Small intestine (tissue), 7 donors: ENCODE data around the gene HIVEP1. TPM values are rescaled to one million over a fixed set of nuclear protein-coding genes. Genes with fewer than 3 reads are reported as not detected.

Experiments
- DNase-seq, 2 donors: peaks; one replicate each; pipeline versions ENCODE4 v3.0.0 to v3.0.0-alpha.2; 2013
- FAIRE-seq: peaks from 2 replicates; lab custom pipeline; 2012; peaks lifted over from hg19 to GRCh38; lab: Jason Lieb, UNC
- H3K27ac ChIP-seq, 3 donors: one replicate each; pipeline ENCODE4 v1.5.1; 2013; ENCODE audit warnings: low read length in 2 of 3, mild to moderate bottlenecking in 2 of 3, control low read depth in 1 of 3, inconsistent platforms in 1 of 3, low read depth in 1 of 3, moderate library complexity in 1 of 3
- H3K27me3 ChIP-seq, 3 donors: one replicate each; pipeline ENCODE4 v1.6.1; 2013; ENCODE audit warnings: low read length in 3 of 3, inconsistent platforms in 1 of 3; ENCODE audit not compliant: control insufficient read depth in 3 of 3, insufficient read depth in 3 of 3
- H3K36me3 ChIP-seq, 3 donors: one replicate each; pipeline ENCODE4 v1.6.1; 2013; ENCODE audit warnings: low read length in 3 of 3, inconsistent platforms in 1 of 3, low read depth in 1 of 3, mild to moderate bottlenecking in 1 of 3, moderate library complexity in 1 of 3; ENCODE audit not compliant: control insufficient read depth in 3 of 3, insufficient read depth in 2 of 3
- H3K4me1 ChIP-seq, 3 donors: one replicate each; pipeline ENCODE4 v1.6.1; 2013; ENCODE audit warnings: low read length in 2 of 3, inconsistent platforms in 1 of 3, low read depth in 1 of 3, mild to moderate bottlenecking in 1 of 3, moderate library complexity in 1 of 3; ENCODE audit not compliant: control insufficient read depth in 3 of 3, insufficient read depth in 2 of 3
- H3K4me3 ChIP-seq, 3 donors: one replicate each; pipeline ENCODE4 v1.5.1; 2013; ENCODE audit warnings: low read length in 3 of 3, control low read depth in 1 of 3, inconsistent platforms in 1 of 3, low read depth in 1 of 3, mild to moderate bottlenecking in 1 of 3, moderate library complexity in 1 of 3
- H3K9me3 ChIP-seq, 2 donors: one replicate each; pipeline ENCODE4 v1.6.1; 2013; ENCODE audit warnings: low read depth in 1 of 2, low read length in 1 of 2; ENCODE audit not compliant: control insufficient read depth in 2 of 2, insufficient read depth in 1 of 2
- WGBS, 3 donors: extraction: QIAGEN DNeasy Blood & Tissue Kit; methylation state at CpG; one replicate each; pipeline ENCODE4 v1.1.7; 2013; 5-methylcytosine and 5-hydroxymethylcytosine counted together
- polyA plus RNA-seq, 4 donors: library from polyadenylated mRNA; stranded (reverse) in 3 of 4; unstranded in 1 of 4; fragments of 200-250 nt in 3 of 4; fragments of 120-200 nt in 1 of 4; gene quantifications; one replicate each; pipeline versions ENCODE4 v1.2.1 to v1.2.3, GENCODE V29; 2013
- donor health status: healthy with polysubstance abuse.
- donor health status: control.
- donor health status: control.
- donor health status: Bipolar disorder and iron deficiency.
- donor health status: healthy.

Gene HIVEP1
- polyA plus RNA-seq, 4 donors: 4.9 to 25.4 (median 6.4) TPM

DNA sequence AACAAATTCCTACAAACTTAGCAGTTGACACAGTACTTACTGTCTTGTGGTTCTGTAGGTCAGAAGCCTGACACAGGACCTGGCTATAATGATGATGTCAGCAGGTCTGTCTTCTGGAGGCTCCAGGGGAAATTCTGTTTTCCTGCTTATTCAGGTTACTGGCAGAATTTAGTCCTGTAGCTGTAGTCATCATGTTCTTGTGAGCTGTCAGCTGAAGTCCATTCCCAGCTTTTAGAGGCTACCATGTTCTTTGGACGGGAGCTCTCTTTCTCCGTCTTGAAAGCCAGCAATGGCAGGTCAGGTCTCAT, 99.2 kb downstream of the HIVEP1 start:
- Histone ChIP-seq H3K27ac (no peak overlapping the region), H3K4me3 (no peak overlapping the region), H3K4me1 (no peaks in the 10 kb centered on the region), H3K27me3 (no peaks in the 10 kb centered on the region), H3K36me3 (peaks cover 0 to 16% (median 3%) of the 10 kb centered on the region in 3 donors), H3K9me3 (peaks cover 0 to 7% of the 10 kb centered on the region in 2 donors)
- DNase-seq (no peak), FAIRE-seq (no peak)
- WGBS, 3 donors: 100% methylated on average over 2 of the region's 2 CpGs

DNA sequence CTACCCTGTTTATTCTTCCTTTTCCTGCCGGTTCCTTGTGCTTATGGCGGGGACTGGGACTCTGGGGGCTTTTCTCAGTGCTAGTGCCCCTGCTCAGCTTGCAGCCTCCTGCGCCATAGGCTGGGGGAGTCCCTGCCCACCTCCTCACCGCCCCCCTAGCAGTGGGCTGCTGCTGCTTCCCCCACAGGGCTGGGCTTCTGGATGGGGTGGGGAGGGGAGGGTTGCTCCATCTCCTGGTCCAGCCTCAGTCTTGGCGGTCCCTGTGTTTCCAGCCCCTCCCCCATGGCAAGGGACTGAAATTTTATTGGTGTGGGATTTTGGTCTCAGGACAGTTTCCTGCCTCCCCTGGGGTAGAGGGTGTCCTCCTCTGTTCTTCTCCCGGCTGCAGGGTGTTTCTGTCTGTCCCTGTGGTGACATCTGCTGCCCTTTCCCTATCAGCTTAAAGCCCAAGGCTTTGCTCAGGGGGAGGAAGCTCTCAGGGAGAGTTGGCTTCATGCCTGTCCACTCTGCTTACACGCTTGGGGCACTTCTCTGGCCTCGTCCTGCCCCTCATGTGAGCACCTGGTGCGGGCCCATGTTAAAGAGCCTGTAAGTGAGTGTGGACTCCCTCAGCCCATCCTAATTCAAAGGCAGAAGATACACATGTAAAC, 100.6 kb downstream of the HIVEP1 start:
- H3K27me3 ChIP-seq: no peaks in the 10 kb centered on the region
- 92 to 97% (median 93%) methylated on average over 9 of the region's 9 CpGs for WGBS, 3 donors
- peaks cover 0 to 11% (median 3%) of the 10 kb centered on the region in 3 donors for H3K36me3 ChIP-seq
- H3K27ac ChIP-seq: no peak overlapping the region
- no peak for DNase-seq
- H3K9me3 ChIP-seq: peaks cover 0 to 8% of the 10 kb centered on the region in 2 donors
- no peaks in the 10 kb centered on the region for H3K4me1 ChIP-seq
- H3K4me3 ChIP-seq: no peak overlapping the region
- FAIRE-seq: no peak

DNA sequence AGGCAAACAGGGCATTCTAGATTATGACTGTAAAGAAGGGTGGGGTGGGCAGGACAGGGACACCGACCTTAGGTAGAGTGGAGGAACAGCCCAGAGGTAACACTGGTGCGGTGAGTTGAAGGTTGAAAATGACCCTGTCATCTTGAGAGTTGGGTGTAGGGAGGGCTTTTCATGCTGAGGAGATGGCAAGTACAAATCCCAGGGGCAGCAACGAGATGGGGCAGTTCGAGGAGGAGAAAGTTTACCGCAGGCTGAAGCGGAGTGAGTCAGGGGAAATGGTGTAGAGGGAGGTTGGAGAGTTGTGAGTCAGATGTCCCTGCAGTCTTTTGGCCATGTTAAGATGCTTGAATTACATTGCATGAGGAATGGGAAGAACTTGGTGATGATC, 101.1 kb downstream of the HIVEP1 start:
- 82 to 94% (median 88%) methylated on average over 6 of the region's 6 CpGs for WGBS, 3 donors
- no peak overlapping the region for H3K4me3 ChIP-seq
- FAIRE-seq (no peak), DNase-seq (no peak)
- no peak overlapping the region for H3K27ac ChIP-seq
- no peaks in the 10 kb centered on the region for H3K27me3 ChIP-seq
- peaks cover 0 to 11% (median 3%) of the 10 kb centered on the region in 3 donors for H3K36me3 ChIP-seq
- peaks cover 0 to 7% of the 10 kb centered on the region in 2 donors for H3K9me3 ChIP-seq
- no peaks in the 10 kb centered on the region for H3K4me1 ChIP-seq

DNA sequence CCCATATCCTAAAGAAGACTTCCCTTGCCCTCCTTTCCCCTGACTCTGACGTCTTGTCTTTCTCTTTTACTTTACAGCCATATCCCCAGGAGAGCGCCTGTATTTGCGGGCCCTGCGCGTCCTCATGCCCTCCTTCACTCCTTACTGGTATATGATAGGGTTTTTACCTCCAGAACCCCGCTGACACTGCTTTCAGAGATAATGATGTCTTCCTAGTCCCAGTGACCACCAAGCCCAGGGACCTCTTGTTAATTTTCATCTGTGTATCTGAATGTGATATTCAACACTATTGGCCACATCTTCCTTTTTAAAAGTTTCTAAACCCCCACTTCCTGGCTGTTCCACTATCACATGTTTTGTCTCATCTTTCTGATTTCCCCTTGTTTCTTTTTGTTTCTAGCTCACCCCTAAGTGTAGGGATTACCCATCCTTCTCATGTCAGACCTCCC, 102.0 kb downstream of the HIVEP1 start:
- Histone ChIP-seq H3K36me3 (peaks cover 0 to 11% (median 3%) of the 10 kb centered on the region in 3 donors), H3K4me1 (peaks cover 2 to 5% (median 3%) of the 10 kb centered on the region in 3 donors), H3K9me3 (peaks cover 0 to 7% of the 10 kb centered on the region in 2 donors), H3K27me3 (no peaks in the 10 kb centered on the region), H3K4me3 (no peak overlapping the region), H3K27ac (no peak overlapping the region)
- FAIRE-seq: no peak
- WGBS, 3 donors: 89 to 97% (median 92%) methylated on average over 6 of the region's 6 CpGs
- no peak for DNase-seq

DNA sequence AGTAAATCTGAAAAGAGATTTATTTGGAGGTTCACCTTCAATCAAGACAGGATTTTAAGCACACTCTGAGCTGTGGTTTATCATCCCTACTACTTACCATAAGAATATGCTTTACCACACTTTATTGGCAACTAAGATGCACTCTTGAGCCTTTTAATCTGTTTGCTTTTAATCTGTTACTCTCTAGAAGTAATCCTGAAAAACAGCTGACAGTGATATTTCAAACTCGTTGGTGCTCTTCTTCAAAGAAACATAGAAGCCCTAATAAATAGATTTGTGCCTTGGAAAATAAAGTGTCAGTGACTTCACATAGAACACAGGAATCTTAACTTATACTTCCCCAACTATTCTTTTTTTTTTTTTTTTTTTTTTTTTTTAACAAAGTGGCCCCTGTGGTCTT, 102.9 kb downstream of the HIVEP1 start:
- Histone ChIP-seq H3K4me1 (peaks cover 2 to 6% (median 3%) of the 10 kb centered on the region in 3 donors), H3K9me3 (peaks cover 0 to 7% of the 10 kb centered on the region in 2 donors), H3K27ac (no peak overlapping the region), H3K4me3 (no peak overlapping the region), H3K27me3 (no peaks in the 10 kb centered on the region), H3K36me3 (peaks cover 0 to 12% (median under 1%) of the 10 kb centered on the region in 3 donors)
- FAIRE-seq: no peak
- 51 to 76% (median 68%) methylated on average over 1 of the region's 1 CpG for WGBS, 3 donors
- DNase-seq: no peak

DNA sequence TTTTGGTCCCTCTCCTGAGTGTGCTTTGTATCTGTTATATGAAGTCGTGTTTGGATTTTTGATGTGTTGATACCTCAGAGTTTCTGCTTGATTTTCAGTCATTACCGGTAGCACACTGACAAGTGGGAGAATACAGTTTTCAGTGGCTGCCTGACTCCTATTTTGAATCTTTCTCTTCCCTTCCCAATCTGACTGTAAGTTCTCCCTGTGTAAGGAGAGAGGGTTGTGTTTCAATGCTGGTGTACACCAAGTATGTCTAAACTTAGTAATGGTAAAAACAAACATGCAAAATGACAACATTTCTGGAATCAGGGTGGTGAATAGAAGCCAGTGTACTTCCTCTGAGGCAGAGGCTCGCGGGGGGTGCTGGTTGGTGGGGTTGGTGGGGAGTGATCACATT, 103.4 kb downstream of the HIVEP1 start:
- 87 to 95% (median 89%) methylated on average over 4 of the region's 4 CpGs for WGBS, 3 donors
- no peak for FAIRE-seq
- Histone ChIP-seq H3K4me1 (peaks cover 2 to 6% (median 3%) of the 10 kb centered on the region in 3 donors), H3K27me3 (no peaks in the 10 kb centered on the region), H3K9me3 (peaks cover 0 to 7% of the 10 kb centered on the region in 2 donors), H3K27ac (no peak overlapping the region), H3K36me3 (peaks cover 5 to 13% (median 6%) of the 10 kb centered on the region in 3 donors), H3K4me3 (no peak overlapping the region)
- no peak for DNase-seq

DNA sequence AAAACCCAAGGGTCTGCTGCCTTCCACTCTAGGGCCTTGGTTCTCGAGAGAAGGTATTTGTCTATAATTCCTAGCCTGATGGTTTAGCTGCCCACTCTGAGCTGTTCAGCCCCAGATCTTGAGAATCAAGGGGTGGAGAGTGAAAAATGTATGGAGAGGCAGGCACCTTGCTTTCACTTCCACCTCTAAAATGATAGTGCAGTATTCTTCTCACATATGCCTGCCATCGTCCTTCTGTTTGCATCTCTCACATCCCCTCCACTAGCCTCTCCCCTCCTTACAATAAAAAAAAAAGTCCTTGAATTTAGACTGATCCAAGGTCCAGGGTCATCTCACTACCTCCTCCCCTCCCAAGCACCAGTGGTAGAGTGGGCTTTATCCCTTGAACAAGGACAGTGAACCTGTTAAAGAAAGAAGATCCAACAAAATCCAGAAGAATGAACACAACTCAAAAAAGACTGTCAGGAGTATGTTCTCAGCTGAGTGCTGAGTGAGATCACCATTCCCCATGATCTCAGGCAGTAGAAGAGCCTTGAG, 104.2 kb downstream of the HIVEP1 start:
- Histone ChIP-seq H3K36me3 (peaks cover 6 to 18% (median 8%) of the 10 kb centered on the region in 3 donors), H3K4me1 (peaks cover 2 to 6% (median 3%) of the 10 kb centered on the region in 3 donors), H3K27me3 (no peaks in the 10 kb centered on the region), H3K4me3 (no peak overlapping the region), H3K9me3 (peaks cover 0 to 7% of the 10 kb centered on the region in 2 donors), H3K27ac (no peak overlapping the region)
- WGBS, 3 donors: 88 to 100% (median 92%) methylated on average over 2 of the region's 2 CpGs
- DNase-seq (no peak), FAIRE-seq (no peak)

DNA sequence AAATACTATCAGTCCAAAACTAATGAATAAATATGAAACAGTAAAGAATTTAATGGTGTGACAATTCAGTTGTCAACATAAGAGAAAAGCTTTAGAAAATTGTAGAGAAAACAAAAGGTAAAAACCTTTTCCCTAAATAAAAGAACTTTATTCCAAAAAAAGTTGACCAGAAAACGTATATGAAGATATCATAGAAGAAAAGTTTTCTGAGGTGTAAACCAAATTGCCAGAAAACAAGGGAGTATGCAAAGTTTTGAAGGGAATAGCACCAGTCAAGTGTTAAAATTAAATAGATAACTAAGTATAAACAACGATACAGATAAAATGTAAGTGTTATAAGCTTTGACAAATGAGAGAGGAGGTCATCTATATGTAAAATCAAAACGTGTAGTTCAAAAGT, 104.9 kb downstream of the HIVEP1 start:
- DNase-seq (no peak), FAIRE-seq (no peak)
- peaks cover 8 to 22% (median 9%) of the 10 kb centered on the region in 3 donors for H3K36me3 ChIP-seq
- WGBS, 3 donors: 91 to 93% (median 91%) methylated on average over 3 of the region's 3 CpGs
- H3K27ac ChIP-seq: no peak overlapping the region
- peaks cover 2 to 6% (median 3%) of the 10 kb centered on the region in 3 donors for H3K4me1 ChIP-seq
- H3K4me3 ChIP-seq: no peak overlapping the region
- H3K9me3 ChIP-seq: peaks cover 0 to 11% of the 10 kb centered on the region in 2 donors
- H3K27me3 ChIP-seq: no peaks in the 10 kb centered on the region
